B cell (primary cell): ENCODE results near the gene LAMTOR5.

Experiments used
- CTCF ChIP-seq: fragments of 200-600 bp; IDR thresholded peaks from one replicate; pipeline ENCODE4 v1.8.0; 2022; ENCODE audit warnings: antibody characterized with exemption, mild to moderate bottlenecking
- EZH2 ChIP-seq: IDR thresholded peaks from 2 replicates; pipeline ENCODE4 v1.6.1; 2012; ENCODE audit warnings: borderline replicate concordance, low read depth, mild to moderate bottlenecking, moderate library complexity, low read length; ENCODE audit not compliant: insufficient read depth, poor library complexity, severe bottlenecking

- TF ChIP-seq CTCF (no peak), EZH2 (no peak)
Observed at GRCh38 chr1:110436635-110437034, 29.1 kb upstream of the LAMTOR5 start.
